B cell (primary cell): ENCODE measurements around the gene ALKBH5. TPM values are rescaled to one million over a fixed set of nuclear protein-coding genes. Genes with fewer than 3 reads are reported as not detected.

Experiments
- ATAC-seq: fragments of 200-7000 bp; cut with Tn5 transposase; one replicate; pipeline ENCODE4 v1.10.0; 2021; ENCODE audit warnings: low read depth, mild to moderate bottlenecking, moderate number of reproducible peaks, moderate library complexity
- CTCF ChIA-PET: fragments of 350-600 bp; sonication (Branson Sonifier 250); formaldehyde crosslinking; loops from one replicate; lab custom pipeline; 2021; ENCODE audit warnings: antibody characterized with exemption, inconsistent platforms; lab: Charles Lee
- POLR2A ChIA-PET: fragments of 350-600 bp; sonication (Branson Sonifier 250); formaldehyde crosslinking; loops from one replicate; lab custom pipeline; 2021; ENCODE audit warnings: antibody characterized with exemption; lab: Charles Lee
- DNase-seq: peaks from one replicate; pipeline ENCODE4 v3.0.0; 2013
- H2AFZ ChIP-seq: 2 replicates; pipeline ENCODE4 v1.6.1; 2012; ENCODE audit warnings: mild to moderate bottlenecking, low read depth, low read length; ENCODE audit not compliant: insufficient read depth, poor library complexity, severe bottlenecking
- H3K27ac ChIP-seq, 2 donors: 1 replicate in 1 of 2; 2 replicates in 1 of 2; pipeline ENCODE4 v1.5.1; 2012 to 2013; ENCODE audit warnings: low read length in 2 of 2, mild to moderate bottlenecking in 2 of 2, moderate library complexity in 1 of 2
- H3K27me3 ChIP-seq, 4 experiments: fragments of 200-600 bp in 1 of 4; sonication (generic) in 1 of 4; replicated peaks in 1 of 4; 1 replicate in 2 of 4; 2 replicates in 2 of 4; pipeline versions ENCODE4 v1.6.1 to v1.7.0; 2013 to 2016; ENCODE audit warnings: low read length in 3 of 4, mild to moderate bottlenecking in 2 of 4, mixed read lengths in 1 of 4, moderate library complexity in 1 of 4; ENCODE audit not compliant: insufficient read depth in 4 of 4, control insufficient read depth in 3 of 4; ENCODE audit errors: control extremely low read depth in 1 of 4
- H3K36me3 ChIP-seq, 2 experiments: replicated peaks in 1 of 2; 1 replicate in 1 of 2; 2 replicates in 1 of 2; pipeline versions ENCODE4 v1.6.1 to v1.7.1; 2013; ENCODE audit warnings: low read length in 1 of 2; ENCODE audit not compliant: insufficient read depth in 2 of 2, control insufficient read depth in 1 of 2; ENCODE audit errors: control extremely low read depth in 1 of 2, extremely low read depth in 1 of 2
- H3K4me1 ChIP-seq, 2 donors: fragments of 200-600 bp in 1 of 2; sonication (generic) in 1 of 2; 1 replicate in 1 of 2; 2 replicates in 1 of 2; pipeline versions ENCODE4 v1.5.1 to v1.6.1; 2013 to 2017; ENCODE audit warnings: low read length in 2 of 2; ENCODE audit not compliant: control insufficient read depth in 2 of 2, insufficient read depth in 2 of 2
- H3K4me2 ChIP-seq: replicated peaks from 2 replicates; pipeline ENCODE3; 2012; ENCODE audit warnings: mild to moderate bottlenecking, low read depth, low read length; ENCODE audit not compliant: poor library complexity, severe bottlenecking
- H3K4me3 ChIP-seq, 5 experiments: fragments of 200-600 bp in 1 of 5; sonication (generic) in 1 of 5; 1 replicate in 3 of 5; 2 replicates in 2 of 5; pipeline versions ENCODE4 v1.5.1 to v1.7.0; 2011 to 2016; ENCODE audit warnings: low read length in 4 of 5, mild to moderate bottlenecking in 4 of 5, low read depth in 2 of 5, control low read depth in 1 of 5, moderate library complexity in 1 of 5; ENCODE audit not compliant: insufficient read depth in 1 of 5; ENCODE audit errors: control extremely low read depth in 1 of 5, extremely low read depth in 1 of 5
- H3K79me2 ChIP-seq: fragments of 200-600 bp; sonication (generic); one replicate; pipeline ENCODE4 v1.6.0; 2016; ENCODE audit warnings: low read length; ENCODE audit not compliant: control insufficient read depth, insufficient read depth
- H3K9ac ChIP-seq: fragments of 200-600 bp; sonication (generic); 2 replicates; pipeline ENCODE4 v1.6.1; 2017; ENCODE audit warnings: mild to moderate bottlenecking, low read length, moderate library complexity
- H3K9me3 ChIP-seq, 3 donors: one replicate each; pipeline versions ENCODE4 v1.6.1 to v1.7.1; 2013; ENCODE audit warnings: low read length in 2 of 3; ENCODE audit not compliant: control insufficient read depth in 2 of 3, insufficient read depth in 1 of 3; ENCODE audit errors: control extremely low read depth in 1 of 3
- H4K20me1 ChIP-seq: 2 replicates; pipeline ENCODE4 v1.6.0; 2012; ENCODE audit warnings: mild to moderate bottlenecking, low read length; ENCODE audit not compliant: insufficient read depth, control insufficient read depth, poor library complexity, severe bottlenecking
- H3K27ac Mint-ChIP-seq: one replicate; pipeline ENCODE4 v1.8.0; 2021; ENCODE audit warnings: mixed read lengths
- H3K27me3 Mint-ChIP-seq: one replicate; pipeline ENCODE4 v1.8.0; 2021; ENCODE audit warnings: mixed read lengths
- H3K4me1 Mint-ChIP-seq: one replicate; pipeline ENCODE4 v1.8.0; 2021; ENCODE audit warnings: mixed read lengths
- H3K4me3 Mint-ChIP-seq: one replicate; pipeline ENCODE4 v1.8.0; 2021; ENCODE audit warnings: mixed read lengths
- H3K9me3 Mint-ChIP-seq: one replicate; pipeline ENCODE4 v1.8.0; 2022; ENCODE audit warnings: mixed read lengths; ENCODE audit not compliant: insufficient read depth
- EZH2 ChIP-seq: IDR thresholded peaks from 2 replicates; pipeline ENCODE4 v1.6.1; 2012; ENCODE audit warnings: borderline replicate concordance, low read depth, mild to moderate bottlenecking, moderate library complexity, low read length; ENCODE audit not compliant: insufficient read depth, poor library complexity, severe bottlenecking
- WGBS: methylation state at CpG from one replicate; pipeline ENCODE4 v1.1.5; 2013; ENCODE audit warnings: missing lambda C conversion rate; ENCODE audit not compliant: insufficient coverage; 5-methylcytosine and 5-hydroxymethylcytosine counted together
- intact Hi-C: fragments of 100-400 bp; cut with micrococcal nuclease; formaldehyde crosslinking; loops from one replicate; pipeline ENCODE4 v1.10.0; 2022
- polyA plus RNA-seq: library from polyadenylated mRNA; depleted of rRNA; stranded (reverse); fragments of >200 nt; gene quantifications from 2 replicates; pipeline ENCODE4 v1.2.3, GENCODE V29; 2012
- total RNA-seq, 2 donors: library from RNA; stranded (reverse); fragments of 120-200 nt in 1 of 2; gene quantifications; 1 replicate in 1 of 2; 2 replicates in 1 of 2; pipeline versions ENCODE4 v1.2.3 to v1.2.4, GENCODE V29; 2013 to 2022
- TF ChIP-seq, protein P1 (sequence below): fragments of 200-600 bp; IDR thresholded peaks from one replicate; pipeline ENCODE4 v1.8.0; 2022; ENCODE audit warnings: antibody characterized with exemption, mild to moderate bottlenecking

The ALKBH5 gene
- total and polyA plus RNA-seq, 2 donors (not counting 1 experiment from before 2014, with no cell fraction given), result 63.3 to 104 TPM

DNA sequence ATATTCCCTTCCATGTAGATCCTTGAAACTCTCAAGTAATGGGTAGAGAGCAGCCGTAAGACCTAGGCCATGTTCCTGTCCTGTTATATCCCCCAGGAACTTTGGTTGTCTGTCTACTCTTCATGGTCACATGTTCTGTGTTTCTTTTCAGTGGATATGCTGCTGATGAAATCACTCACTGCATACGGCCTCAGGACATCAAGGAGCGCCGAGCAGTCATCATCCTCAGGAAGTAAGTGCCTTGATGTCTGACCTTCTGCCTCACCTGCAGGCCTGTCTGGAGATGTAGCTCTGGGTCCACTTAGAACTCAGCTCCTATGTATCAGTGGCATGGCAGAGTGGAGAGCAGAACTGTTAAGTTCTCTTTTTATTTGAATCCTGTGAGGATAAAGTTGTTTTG, 11.2 kb downstream of the ALKBH5 start:
- no peaks in the 10 kb centered on the region for H3K9me3 ChIP-seq
- H3K4me2 ChIP-seq, result no peak overlapping the region
- intact Hi-C loops, result no loop called here
- Mint-ChIP-seq H3K9me3 (no peaks in the 10 kb centered on the region), H3K4me3 (no peak overlapping the region), H3K27ac (no peak overlapping the region), H3K4me1 (peaks cover 43% of the 10 kb centered on the region), H3K27me3 (no peaks in the 10 kb centered on the region)
- H3K79me2 ChIP-seq, result peaks cover 94% of the 10 kb centered on the region
- no peak overlapping the region for H3K4me3 ChIP-seq
- ChIA-PET POLR2A (no interaction called here), CTCF (interaction anchor here (1.9 kb wide), 1 partner anchor 53 kb away, joined by 4 read pairs; no protein-coding TSS in a partner anchor)
- DNase-seq (no peak), ATAC-seq (no peak)
- H3K4me1 ChIP-seq, result peaks cover 5 to 14% of the 10 kb centered on the region in 2 donors
- H3K27ac ChIP-seq, result no peak overlapping the region
- TF ChIP-seq, protein P1, sequence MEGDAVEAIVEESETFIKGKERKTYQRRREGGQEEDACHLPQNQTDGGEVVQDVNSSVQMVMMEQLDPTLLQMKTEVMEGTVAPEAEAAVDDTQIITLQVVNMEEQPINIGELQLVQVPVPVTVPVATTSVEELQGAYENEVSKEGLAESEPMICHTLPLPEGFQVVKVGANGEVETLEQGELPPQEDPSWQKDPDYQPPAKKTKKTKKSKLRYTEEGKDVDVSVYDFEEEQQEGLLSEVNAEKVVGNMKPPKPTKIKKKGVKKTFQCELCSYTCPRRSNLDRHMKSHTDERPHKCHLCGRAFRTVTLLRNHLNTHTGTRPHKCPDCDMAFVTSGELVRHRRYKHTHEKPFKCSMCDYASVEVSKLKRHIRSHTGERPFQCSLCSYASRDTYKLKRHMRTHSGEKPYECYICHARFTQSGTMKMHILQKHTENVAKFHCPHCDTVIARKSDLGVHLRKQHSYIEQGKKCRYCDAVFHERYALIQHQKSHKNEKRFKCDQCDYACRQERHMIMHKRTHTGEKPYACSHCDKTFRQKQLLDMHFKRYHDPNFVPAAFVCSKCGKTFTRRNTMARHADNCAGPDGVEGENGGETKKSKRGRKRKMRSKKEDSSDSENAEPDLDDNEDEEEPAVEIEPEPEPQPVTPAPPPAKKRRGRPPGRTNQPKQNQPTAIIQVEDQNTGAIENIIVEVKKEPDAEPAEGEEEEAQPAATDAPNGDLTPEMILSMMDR, result no peak
- no peak for TF ChIP-seq EZH2
- H3K9ac ChIP-seq, result no peak overlapping the region
- no peaks in the 10 kb centered on the region for H3K27me3 ChIP-seq
- 100% methylated on average over 4 of the region's 4 CpGs for WGBS
- H3K36me3 ChIP-seq, result peaks cover 4 to 56% of the 10 kb centered on the region in 2 experiments
- no peak overlapping the region for H2AFZ ChIP-seq
- peaks cover 95% of the 10 kb centered on the region for H4K20me1 ChIP-seq

DNA sequence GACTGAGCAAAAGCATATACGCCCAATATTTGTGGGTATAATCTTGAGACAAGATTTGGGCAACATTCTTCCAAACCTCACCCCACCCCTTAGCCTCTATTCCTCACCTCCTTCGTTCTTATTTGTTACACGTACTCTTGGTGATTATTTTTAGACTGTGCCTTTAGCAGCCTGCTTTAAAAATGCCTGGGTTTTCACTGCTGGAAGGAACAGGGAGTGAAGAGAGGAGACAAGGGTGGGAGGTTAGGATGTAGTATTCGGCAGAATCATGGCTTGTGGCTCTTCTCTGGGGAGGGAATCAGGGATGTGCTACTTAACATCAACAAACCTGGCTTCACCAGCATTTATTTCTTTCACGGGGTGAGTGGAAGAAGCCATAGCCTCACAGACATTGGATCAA, 11.6 kb downstream of the ALKBH5 start:
- ChIA-PET POLR2A (no interaction called here), CTCF (no interaction called here)
- H3K4me2 ChIP-seq, result no peak overlapping the region
- H3K4me3 ChIP-seq, result no peak overlapping the region
- H3K27ac ChIP-seq, result no peak overlapping the region
- TF ChIP-seq, protein P1, result no peak
- TF ChIP-seq EZH2, result no peak
- DNase-seq, result no peak
- peaks cover 4 to 57% of the 10 kb centered on the region in 2 experiments for H3K36me3 ChIP-seq
- ATAC-seq, result no peak
- Mint-ChIP-seq H3K27me3 (no peaks in the 10 kb centered on the region), H3K9me3 (no peaks in the 10 kb centered on the region), H3K27ac (no peak overlapping the region), H3K4me3 (no peak overlapping the region), H3K4me1 (peaks cover 42% of the 10 kb centered on the region)
- H2AFZ ChIP-seq, result no peak overlapping the region
- H3K79me2 ChIP-seq, result peaks cover 93% of the 10 kb centered on the region
- H3K27me3 ChIP-seq, result no peaks in the 10 kb centered on the region
- no peaks in the 10 kb centered on the region for H3K9me3 ChIP-seq
- H4K20me1 ChIP-seq, result peaks cover 95% of the 10 kb centered on the region
- WGBS, result 100% methylated on average over 1 of the region's 5 CpGs
- H3K9ac ChIP-seq, result no peak overlapping the region
- intact Hi-C loops, result no loop called here
- peaks cover 3 to 12% of the 10 kb centered on the region in 2 donors for H3K4me1 ChIP-seq
